ENCODE data around the gene KLC4.
"Not testable (repeated sequence)": the region's sequence is repeated elsewhere in the genome, so short reads cannot be mapped to it uniquely, and the experiment has no call there.

Gene KLC4

DNA sequence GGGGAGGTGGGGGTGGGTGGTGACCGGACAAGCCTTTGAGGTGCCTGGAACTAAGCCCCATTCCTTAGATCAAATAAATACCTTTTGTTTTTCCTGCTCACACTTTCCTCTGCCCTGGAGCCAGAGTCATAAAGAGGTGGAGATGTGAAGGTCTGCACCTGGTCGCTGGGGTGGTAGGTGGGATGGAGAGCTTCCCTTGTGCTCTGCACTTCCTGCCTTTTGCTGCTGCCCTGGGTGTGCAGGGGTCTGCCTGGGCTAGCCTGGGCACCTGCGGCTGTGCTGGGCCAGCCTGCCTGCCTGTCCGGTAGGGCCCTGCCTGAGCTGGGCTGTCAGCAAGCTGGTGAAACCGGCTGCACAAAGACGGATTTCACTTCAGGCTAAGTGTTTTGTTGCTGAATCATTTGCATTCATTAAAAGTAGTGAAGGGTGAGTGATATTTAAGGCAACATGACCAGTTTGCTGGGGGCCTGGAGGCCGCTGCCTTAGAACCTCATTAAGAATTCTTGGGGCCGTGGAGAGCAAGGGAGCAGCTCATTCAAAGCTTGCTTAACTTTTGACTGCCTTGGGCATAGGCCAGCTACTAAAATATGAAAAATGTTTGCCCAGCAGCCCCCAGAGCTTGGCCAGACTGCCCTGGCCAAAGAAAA is 37.1 kb downstream of the KLC4 start:
- no peak for DNase-seq

GRCh38 chr6:43097098-43097489 is 37.7 kb downstream of the KLC4 start:
- DNase-seq: no peak

- DNase-seq: no peak
Observed at GRCh38 chr6:43097502-43097901, 38.1 kb downstream of the KLC4 start.

GRCh38 chr6:43101497-43101896 is 42.1 kb downstream of the KLC4 start:
- DNase-seq: no peak

DNA sequence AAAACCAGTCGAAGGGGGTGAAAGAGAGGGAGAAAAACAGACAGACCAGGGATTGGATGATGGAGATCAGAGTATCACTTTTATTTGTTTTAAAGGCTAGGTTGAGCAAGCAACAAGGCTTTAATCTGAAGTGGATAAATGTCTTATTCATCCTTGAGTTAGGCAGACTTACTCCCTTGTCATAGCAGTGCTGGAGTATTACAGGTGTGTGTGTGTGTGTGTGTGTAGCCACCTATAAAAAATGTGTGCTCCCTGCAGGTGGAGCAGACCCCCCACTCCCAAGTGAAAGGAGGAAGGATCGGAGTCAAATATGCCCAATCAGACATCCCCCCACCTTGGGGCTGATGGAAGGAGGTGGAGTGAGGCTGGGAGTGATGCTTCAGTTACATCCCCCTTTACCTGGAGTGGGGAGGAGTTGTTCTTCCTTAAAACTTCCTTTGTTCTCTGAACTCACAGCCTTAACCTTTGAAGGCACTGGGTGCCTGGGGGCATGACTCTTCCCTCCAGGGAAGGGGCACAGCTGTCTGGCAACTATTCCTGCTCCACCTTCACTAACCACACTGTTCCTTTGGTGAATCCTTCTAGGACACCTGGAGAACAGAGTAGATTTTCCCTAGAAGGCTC is 43.9 kb downstream of the KLC4 start:
- DNase-seq: no peak

GRCh38 chr6:43105538-43106222 is 46.2 kb downstream of the KLC4 start:
- no peak for DNase-seq

- no peak for DNase-seq
Observed at GRCh38 chr6:43107344-43108062, 48.1 kb downstream of the KLC4 start.

- DNase-seq: peak; percentile 29
Observed at GRCh38 chr6:43113431-43114260, 54.2 kb downstream of the KLC4 start.

- no peak for DNase-seq
Observed at GRCh38 chr6:43115365-43115764, 55.9 kb downstream of the KLC4 start.

GRCh38 chr6:43117466-43117865 is 58.0 kb downstream of the KLC4 start:
- not testable (repeated sequence) for DNase-seq

- no peak for DNase-seq
Observed at GRCh38 chr6:43119482-43119881, 60.1 kb downstream of the KLC4 start.

GRCh38 chr6:43120101-43120763 is 60.8 kb downstream of the KLC4 start:
- no peak for DNase-seq

GRCh38 chr6:43120944-43121913 is 61.8 kb downstream of the KLC4 start:
- no peak for DNase-seq

- no peak for DNase-seq
Observed at GRCh38 chr6:43122146-43122545, 62.7 kb downstream of the KLC4 start.

DNA sequence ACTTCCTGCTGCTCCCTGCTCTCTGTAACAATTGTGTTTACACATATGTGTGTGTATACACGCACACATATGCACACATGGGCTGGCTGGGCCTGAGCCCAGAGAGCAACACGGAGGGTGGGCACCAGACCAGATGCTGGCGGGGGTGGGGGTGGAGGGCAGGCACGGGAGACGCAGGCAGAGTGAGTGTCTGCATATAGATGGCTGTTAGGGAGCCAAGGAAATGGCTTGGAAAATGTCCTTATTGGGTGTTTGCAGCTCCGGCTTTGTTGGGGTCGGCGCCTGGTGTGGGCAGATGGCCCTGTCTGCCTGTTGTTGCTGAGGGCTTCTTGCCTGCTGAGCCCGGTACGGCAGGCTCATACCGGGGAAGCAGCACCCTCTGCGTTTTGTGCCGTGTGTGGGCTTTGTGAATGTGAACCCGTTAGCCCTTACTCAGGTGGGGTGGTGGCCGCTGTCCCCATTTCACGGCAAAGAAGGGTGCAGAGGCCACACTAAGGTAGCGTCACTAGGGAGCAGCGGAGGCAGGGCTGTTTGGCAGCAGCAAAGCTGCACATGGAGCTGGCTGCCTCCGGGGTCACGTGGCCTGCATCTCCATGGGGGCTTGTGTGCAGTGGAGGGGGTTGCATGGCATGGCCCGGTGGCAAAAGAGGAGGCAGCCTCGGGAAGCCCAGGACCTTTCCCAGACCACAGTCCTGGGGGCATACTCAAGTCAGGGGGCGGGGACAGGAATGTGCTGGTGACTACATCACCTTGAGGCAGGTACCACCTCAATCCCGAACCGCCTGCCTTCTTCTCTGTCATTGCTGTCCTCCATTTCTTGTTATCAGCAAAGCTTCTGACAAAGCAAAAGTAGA is 64.3 kb downstream of the KLC4 start:
- peak; percentile 60 for DNase-seq

GRCh38 chr6:43124481-43124880 is 65.0 kb downstream of the KLC4 start:
- peak; percentile 27 for DNase-seq

Measured in NCI-H1092 (cell line).